DMS 273 (cell line): ENCODE data around the gene CENPVL2.
A peak's percentile ranks its signal among the peaks of the same experiment; 100 is the strongest.
"Not testable (repeated sequence)": the region's sequence is repeated elsewhere in the genome, so short reads cannot be mapped to it uniquely, and the experiment has no call there.

Source experiments
- DNase-seq: peaks from one replicate; lab custom pipeline; 2025; ENCODE audit not compliant: unreplicated experiment; lab: John Stamatoyannopoulos, UW

CENPVL2 gene

GRCh38 chrX:51682720-51683062, at the start of gene CENPVL2:
CENPVL2 (minus strand) TSS chrX:51682831; CDS start chrX:51682831, 0 bp downstream.
- DNase-seq: not testable (repeated sequence)

GRCh38 chrX:51728202-51728601, 45.6 kb upstream of the CENPVL2 start:
- no peak for DNase-seq

GRCh38 chrX:51712943-51713647, 30.5 kb upstream of the CENPVL2 start:
- DNase-seq: not testable (repeated sequence)

- not testable (repeated sequence) for DNase-seq
These were observed 27.9 kb upstream of the CENPVL2 start, which contains the start of gene CENPVL1 for GRCh38 chrX:51710277-51711164. CENPVL1 (plus strand) TSS chrX:51710512; CDS start chrX:51710512, 0 bp downstream.

GRCh38 chrX:51697397-51697796, 14.8 kb upstream of the CENPVL2 start:
- DNase-seq: no peak

GRCh38 chrX:51694254-51694653, 11.6 kb upstream of the CENPVL2 start:
- DNase-seq: no peak

GRCh38 chrX:51681808-51682719, 567 bp downstream of the CENPVL2 start:
- DNase-seq: not testable (repeated sequence)

- not testable (repeated sequence) for DNase-seq
These were observed 2.8 kb downstream of the CENPVL2 start for GRCh38 chrX:51679689-51680433.

GRCh38 chrX:51665981-51666380, 16.6 kb downstream of the CENPVL2 start:
- no peak for DNase-seq

GRCh38 chrX:51643377-51643776, 39.3 kb downstream of the CENPVL2 start:
- no peak for DNase-seq

GRCh38 chrX:51641421-51642021, 41.1 kb downstream of the CENPVL2 start:
- DNase-seq: peak; percentile 56

- DNase-seq: not testable (repeated sequence)
These were observed 46.1 kb downstream of the CENPVL2 start for GRCh38 chrX:51636511-51636910.
